Measurements from ENCODE around the gene PTPRJ.

- TF ChIP-seq CTCF (IDR thresholded peaks at IDR 0.05; ENCODE audit: low read depth, low read length, poor library complexity, severe bottlenecking) = no peak
- TF ChIP-seq EZH2phosphoT487 (IDR thresholded peaks at IDR 0.05; ENCODE audit: borderline replicate concordance, low read length) = no peak
These were observed 7.4 kb downstream of the PTPRJ start for GRCh38 chr11:47987781-47988180.
